ENCODE results near the gene PSMA5. TPM values are rescaled to one million over a fixed set of nuclear protein-coding genes. Genes with fewer than 3 reads are reported as not detected.

The PSMA5 gene
- total RNA-seq, 1 donor from 2014 or later = 81.1 TPM

DNA sequence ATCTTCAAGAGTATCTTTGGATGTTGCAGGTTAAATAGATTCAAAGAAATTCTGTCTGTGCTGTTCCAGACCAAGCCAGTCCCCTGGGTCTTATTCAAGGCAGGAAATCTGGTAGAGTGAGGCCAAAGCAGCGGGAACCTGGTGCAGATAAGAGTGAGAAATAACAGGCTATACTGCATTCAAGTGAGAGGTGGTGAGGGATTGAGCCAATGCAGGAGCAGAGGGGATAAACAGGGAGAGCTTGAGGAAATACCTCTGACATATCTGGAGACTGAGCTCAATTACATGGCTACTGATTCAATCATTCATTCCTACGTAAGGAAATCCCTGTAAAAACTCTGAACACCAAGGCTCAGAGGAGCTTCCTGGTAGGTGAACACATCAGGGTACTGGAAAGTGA lies 17.2 kb upstream of the PSMA5 start:
- DNase-seq (ENCODE audit: low spot score, unreplicated experiment) = no peak
- TF ChIP-seq, protein P1, sequence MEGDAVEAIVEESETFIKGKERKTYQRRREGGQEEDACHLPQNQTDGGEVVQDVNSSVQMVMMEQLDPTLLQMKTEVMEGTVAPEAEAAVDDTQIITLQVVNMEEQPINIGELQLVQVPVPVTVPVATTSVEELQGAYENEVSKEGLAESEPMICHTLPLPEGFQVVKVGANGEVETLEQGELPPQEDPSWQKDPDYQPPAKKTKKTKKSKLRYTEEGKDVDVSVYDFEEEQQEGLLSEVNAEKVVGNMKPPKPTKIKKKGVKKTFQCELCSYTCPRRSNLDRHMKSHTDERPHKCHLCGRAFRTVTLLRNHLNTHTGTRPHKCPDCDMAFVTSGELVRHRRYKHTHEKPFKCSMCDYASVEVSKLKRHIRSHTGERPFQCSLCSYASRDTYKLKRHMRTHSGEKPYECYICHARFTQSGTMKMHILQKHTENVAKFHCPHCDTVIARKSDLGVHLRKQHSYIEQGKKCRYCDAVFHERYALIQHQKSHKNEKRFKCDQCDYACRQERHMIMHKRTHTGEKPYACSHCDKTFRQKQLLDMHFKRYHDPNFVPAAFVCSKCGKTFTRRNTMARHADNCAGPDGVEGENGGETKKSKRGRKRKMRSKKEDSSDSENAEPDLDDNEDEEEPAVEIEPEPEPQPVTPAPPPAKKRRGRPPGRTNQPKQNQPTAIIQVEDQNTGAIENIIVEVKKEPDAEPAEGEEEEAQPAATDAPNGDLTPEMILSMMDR (IDR thresholded peaks at IDR 0.05; ENCODE audit: unreplicated experiment) = no peak
- H3K36me3 Mint-ChIP-seq (ENCODE audit: insufficient read depth) = no peaks in the 10 kb centered on the region
- H3K9me3 Mint-ChIP-seq (ENCODE audit: low read depth) = no peaks in the 10 kb centered on the region
- no peaks in the 10 kb centered on the region for H3K4me1 Mint-ChIP-seq (ENCODE audit: low read depth)
- H3K4me3 Mint-ChIP-seq (ENCODE audit: low read depth) = no peak overlapping the region
- H3K27me3 Mint-ChIP-seq = peaks cover 15% of the 10 kb centered on the region
- H3K27ac Mint-ChIP-seq = no peak overlapping the region

DNA sequence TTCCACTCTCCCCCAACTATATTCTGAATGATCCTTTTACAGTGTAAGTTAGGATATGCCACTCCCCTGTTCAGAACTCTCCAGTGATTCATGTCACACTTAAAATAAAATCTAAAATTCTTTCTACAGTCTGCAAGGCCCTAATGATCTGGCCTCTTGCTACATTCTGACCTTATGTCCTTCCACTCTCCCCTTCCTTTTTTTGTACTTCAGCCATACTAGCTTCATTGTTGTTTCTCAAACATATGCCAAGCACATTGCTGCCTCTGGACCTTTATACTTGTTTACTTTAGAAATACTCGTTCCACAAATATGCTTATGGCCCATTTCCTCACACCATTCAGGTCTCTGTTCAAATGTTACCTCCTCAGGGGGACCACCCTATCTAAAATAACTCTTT lies 14.8 kb upstream of the PSMA5 start:
- DNase-seq (ENCODE audit: low spot score, unreplicated experiment) = no peak
- no peaks in the 10 kb centered on the region for H3K36me3 Mint-ChIP-seq (ENCODE audit: insufficient read depth)
- H3K4me3 Mint-ChIP-seq (ENCODE audit: low read depth) = no peak overlapping the region
- H3K27ac Mint-ChIP-seq = no peak overlapping the region
- H3K4me1 Mint-ChIP-seq (ENCODE audit: low read depth) = no peaks in the 10 kb centered on the region
- TF ChIP-seq, protein P1 (IDR thresholded peaks at IDR 0.05; ENCODE audit: unreplicated experiment) = no peak
- H3K9me3 Mint-ChIP-seq (ENCODE audit: low read depth) = no peaks in the 10 kb centered on the region
- H3K27me3 Mint-ChIP-seq = peaks cover 15% of the 10 kb centered on the region

DNA sequence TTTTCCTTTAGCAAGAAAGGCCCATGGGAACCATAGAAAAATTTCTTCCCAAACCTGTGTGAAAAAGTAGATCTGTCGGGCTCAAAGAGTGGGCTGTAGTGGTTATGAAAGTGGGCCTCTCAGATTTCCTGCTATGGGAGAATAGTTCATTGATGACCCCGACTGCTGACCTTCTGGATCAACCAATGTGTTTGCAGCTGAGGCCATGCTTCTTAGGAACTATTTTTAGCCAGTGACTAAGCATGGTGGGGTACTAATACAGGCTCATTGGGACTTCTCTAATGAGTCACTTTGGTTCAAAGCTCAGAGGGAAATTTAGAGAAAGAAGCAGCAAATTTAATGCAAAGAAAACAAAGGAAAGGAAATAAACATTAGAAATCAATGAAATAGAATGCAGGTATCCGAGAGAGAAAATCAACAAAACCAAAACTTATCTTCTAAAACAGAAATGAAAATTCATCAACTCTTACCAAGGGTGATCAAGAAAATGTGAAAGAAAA lies 12.6 kb upstream of the PSMA5 start:
- no peaks in the 10 kb centered on the region for H3K4me1 Mint-ChIP-seq (ENCODE audit: low read depth)
- no peaks in the 10 kb centered on the region for H3K36me3 Mint-ChIP-seq (ENCODE audit: insufficient read depth)
- DNase-seq (ENCODE audit: low spot score, unreplicated experiment) = no peak
- no peak overlapping the region for H3K27ac Mint-ChIP-seq
- H3K4me3 Mint-ChIP-seq (ENCODE audit: low read depth) = no peak overlapping the region
- TF ChIP-seq, protein P1 (IDR thresholded peaks at IDR 0.05; ENCODE audit: unreplicated experiment) = no peak
- H3K27me3 Mint-ChIP-seq = peaks cover 6% of the 10 kb centered on the region
- H3K9me3 Mint-ChIP-seq (ENCODE audit: low read depth) = peaks cover 7% of the 10 kb centered on the region

DNA sequence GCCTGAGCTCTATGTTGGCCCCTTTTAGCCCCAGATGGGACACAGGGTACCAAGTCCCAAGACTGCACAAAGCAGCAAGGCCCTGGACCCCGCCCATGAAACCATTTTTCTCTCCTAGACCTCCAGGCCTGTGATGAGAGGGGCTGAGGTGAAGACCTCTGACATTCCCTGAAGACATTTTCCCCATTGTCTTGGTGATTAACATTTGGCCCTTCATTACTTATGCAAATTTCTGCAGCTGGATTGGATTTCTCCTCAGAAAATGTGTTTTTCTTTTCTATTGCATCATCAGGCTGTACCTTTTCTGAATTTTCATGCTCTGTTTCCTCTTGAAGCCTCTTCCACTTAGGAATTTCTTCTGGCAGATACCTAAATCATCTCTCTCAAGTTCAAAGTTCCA lies 8.2 kb upstream of the PSMA5 start:
- Mint-ChIP-seq H3K36me3 (ENCODE audit: insufficient read depth) (no peaks in the 10 kb centered on the region), H3K4me1 (ENCODE audit: low read depth) (no peaks in the 10 kb centered on the region), H3K9me3 (ENCODE audit: low read depth) (peaks cover 11% of the 10 kb centered on the region), H3K27ac (no peak overlapping the region), H3K4me3 (ENCODE audit: low read depth) (no peak overlapping the region), H3K27me3 (peaks cover 8% of the 10 kb centered on the region)
- TF ChIP-seq, protein P1 (IDR thresholded peaks at IDR 0.05; ENCODE audit: unreplicated experiment) = no peak
- no peak for DNase-seq (ENCODE audit: low spot score, unreplicated experiment)

DNA sequence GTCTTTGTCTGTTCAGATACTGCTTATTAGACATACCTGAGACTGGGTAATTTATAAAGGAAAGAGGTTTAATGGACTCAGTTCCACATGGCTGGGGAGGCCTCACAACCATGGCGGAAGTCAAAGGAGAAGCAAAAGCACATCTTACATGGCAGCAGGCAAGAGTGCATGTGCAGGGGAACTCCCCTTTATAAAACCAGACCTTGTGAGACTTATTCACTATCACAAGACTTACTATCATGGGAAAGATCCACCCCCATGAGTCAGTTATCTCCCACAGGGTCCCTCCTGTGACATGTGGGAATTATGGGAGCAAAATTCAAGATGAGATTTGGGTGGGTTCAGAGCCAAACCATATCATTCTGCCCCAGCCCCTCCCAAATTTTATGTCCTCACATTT lies 7.1 kb upstream of the PSMA5 start:
- TF ChIP-seq, protein P1 (IDR thresholded peaks at IDR 0.05; ENCODE audit: unreplicated experiment) = no peak
- Mint-ChIP-seq H3K27ac (no peak overlapping the region), H3K4me1 (ENCODE audit: low read depth) (peaks cover 5% of the 10 kb centered on the region), H3K27me3 (peaks cover 8% of the 10 kb centered on the region), H3K9me3 (ENCODE audit: low read depth) (peaks cover 11% of the 10 kb centered on the region), H3K36me3 (ENCODE audit: insufficient read depth) (no peaks in the 10 kb centered on the region), H3K4me3 (ENCODE audit: low read depth) (no peak overlapping the region)
- no peak for DNase-seq (ENCODE audit: low spot score, unreplicated experiment)

Data from progenitor cell of endocrine pancreas (in vitro differentiated cells).